HepG2 (cell line): ENCODE measurements around the gene PPM1H. TPM values are rescaled to one million over a fixed set of nuclear protein-coding genes. Genes with fewer than 3 reads are reported as not detected.

Experiments used
- AKAP8 ChIP-seq: sonication (generic); formaldehyde crosslinking; IDR thresholded peaks from 2 replicates; pipeline ENCODE4 v1.5.1; 2020; ENCODE audit warnings: mild to moderate bottlenecking, missing genetic modification reagents
- ATF5 ChIP-seq: sonication (generic); formaldehyde crosslinking; IDR thresholded peaks from 2 replicates; pipeline ENCODE4 v1.4.0; 2020; ENCODE audit warnings: mild to moderate bottlenecking, low read depth, missing genetic modification reagents
- BCL3 ChIP-seq: sonication (generic); formaldehyde crosslinking; IDR thresholded peaks from 2 replicates; pipeline ENCODE4 v1.5.1; 2020; ENCODE audit warnings: mild to moderate bottlenecking, missing genetic modification reagents, moderate library complexity
- EP300 ChIP-seq, 3 experiments: sonication (generic) in 1 of 3; formaldehyde crosslinking in 1 of 3; IDR thresholded peaks; 2 replicates each; pipeline versions ENCODE4 v1.5.1 to v1.6.1; 2011 to 2020; ENCODE audit warnings: low read depth in 2 of 3, low read length in 2 of 3, borderline replicate concordance in 1 of 3, improper control_type of control experiment in 1 of 3, mild to moderate bottlenecking in 1 of 3, missing genetic modification reagents in 1 of 3, moderate library complexity in 1 of 3
- HCFC1 ChIP-seq: fragments of 150-350 bp; IDR thresholded peaks from 2 replicates; pipeline ENCODE4 v1.6.1; 2014; ENCODE audit warnings: low read depth, low read length
- HMG20B ChIP-seq: conservative IDR thresholded peaks from 2 replicates; pipeline ENCODE4 v1.6.1; 2016; ENCODE audit warnings: missing genetic modification reagents, missing compliant biosample characterization
- KDM5A ChIP-seq: fragments of 200-600 bp; sonication (generic); IDR thresholded peaks from 2 replicates; pipeline ENCODE4 v1.7.0; 2018; ENCODE audit warnings: antibody characterized with exemption, mild to moderate bottlenecking, low read length, borderline replicate concordance
- MTF2 ChIP-seq: sonication (generic); formaldehyde crosslinking; IDR thresholded peaks from 2 replicates; pipeline ENCODE4 v1.5.0; 2020; ENCODE audit warnings: missing genetic modification reagents, borderline replicate concordance
- NONO ChIP-seq, 2 experiments: fragments of 450-650 bp in 1 of 2; sonication (generic) in 1 of 2; formaldehyde crosslinking in 1 of 2; IDR thresholded peaks in 1 of 2; conservative IDR thresholded peaks in 1 of 2; 2 replicates each; pipeline versions ENCODE4 v1.6.1 to v1.8.0; 2017 to 2022; ENCODE audit warnings: mild to moderate bottlenecking in 1 of 2, missing genetic modification reagents in 1 of 2, moderate library complexity in 1 of 2
- POGZ ChIP-seq: sonication (generic); formaldehyde crosslinking; IDR thresholded peaks from 2 replicates; pipeline ENCODE4 v1.4.0; 2020; ENCODE audit warnings: mild to moderate bottlenecking, missing genetic modification reagents
- SKI ChIP-seq: fragments of 450-650 bp; IDR thresholded peaks from one replicate; pipeline ENCODE4 v1.6.1; 2018; ENCODE audit warnings: mild to moderate bottlenecking; ENCODE audit not compliant: partially characterized antibody
- ZBTB14 ChIP-seq: sonication (generic); formaldehyde crosslinking; IDR thresholded peaks from 2 replicates; pipeline ENCODE4 v1.4.0; 2020; ENCODE audit warnings: missing genetic modification reagents
- ZFP36L2 ChIP-seq: sonication (generic); formaldehyde crosslinking; IDR thresholded peaks from 2 replicates; pipeline ENCODE4 v1.4.0; 2020; ENCODE audit warnings: missing genetic modification reagents
- ZHX2 ChIP-seq, 2 experiments: sonication (generic) in 1 of 2; formaldehyde crosslinking in 1 of 2; IDR thresholded peaks; 2 replicates each; pipeline versions ENCODE4 v1.6.1 to v1.9.0; 2014 to 2022; ENCODE audit warnings: antibody characterized with exemption in 1 of 2, borderline replicate concordance in 1 of 2, inconsistent platforms in 1 of 2, low read depth in 1 of 2, missing genetic modification reagents in 1 of 2
- ZNF33A ChIP-seq: sonication (generic); formaldehyde crosslinking; IDR thresholded peaks from 2 replicates; pipeline ENCODE4 v1.5.1; 2020; ENCODE audit warnings: missing genetic modification reagents, mild to moderate bottlenecking, moderate library complexity, borderline replicate concordance
- ZNF713 ChIP-seq: sonication (generic); formaldehyde crosslinking; IDR thresholded peaks from 2 replicates; pipeline ENCODE4 v1.4.0; 2020; ENCODE audit warnings: mild to moderate bottlenecking, missing genetic modification reagents
- ZSCAN25 ChIP-seq: sonication (generic); formaldehyde crosslinking; IDR thresholded peaks from 2 replicates; pipeline ENCODE4 v1.8.0; 2022; ENCODE audit warnings: mild to moderate bottlenecking, missing genetic modification reagents
- ZSCAN30 ChIP-seq: sonication (generic); formaldehyde crosslinking; IDR thresholded peaks from 2 replicates; pipeline ENCODE4 v1.5.0; 2020; ENCODE audit warnings: mild to moderate bottlenecking, missing genetic modification reagents
- polyA plus RNA-seq, 8 experiments: library from polyadenylated mRNA; depleted of rRNA in 3 of 8; stranded (reverse) in 7 of 8; unstranded in 1 of 8; fragments of >200 nt; fragmentation: Illumina TruSeq in 4 of 8; extraction: Trizol in 4 of 8; gene quantifications; 2 replicates each; pipeline versions ENCODE4 v1.2.1 to v1.2.3, GENCODE V29; 2011 to 2016; ENCODE audit warnings: low read depth in 4 of 8, missing spikeins in 1 of 8, mixed read lengths in 1 of 8; ENCODE audit not compliant: insufficient read depth in 1 of 8
- total RNA-seq, 5 experiments: library from RNA; depleted of rRNA; stranded (reverse); fragments of >200 nt; fragmentation: Illumina TruSeq; extraction: Trizol; gene quantifications; 2 replicates each; pipeline ENCODE4 v1.2.3, GENCODE V29; 2016; ENCODE audit warnings: low read depth in 1 of 5

The PPM1H gene
- total and polyA plus RNA-seq, 2 of the 13 experiments (the other 11 are each of a cell fraction or from before 2014, with no cell fraction given), result 29.1 to 38.1 TPM

- TF ChIP-seq ATF5 (CRISPR knock-in tag) (0 out of 2 replicates have a peak, but pooled peaks have one; percentile 50), AKAP8 (CRISPR knock-in tag) (no peak; the same call in 1 of the 2 replicates), KDM5A (no peak; the same call in 1 of the 2 replicates), ZSCAN25 (CRISPR knock-in tag) (peak; percentile 45; the same call in 1 of the 2 replicates), POGZ (CRISPR knock-in tag) (peak; percentile 83), ZHX2 (IDR thresholded peaks at IDR 0.05; ENCODE audit: low read depth) (peak; percentile 98), ZHX2 (CRISPR knock-in tag; IDR thresholded peaks at IDR 0.05; ENCODE audit: borderline replicate concordance) (no peak), ZFP36L2 (CRISPR knock-in tag) (no peak), BCL3 (CRISPR knock-in tag) (peak; percentile 85), NONO (IDR thresholded peaks at IDR 0.05) (no peak), NONO (CRISPR knock-in tag; conservative IDR thresholded peaks at IDR 0.05) (peak; percentile 83; the same call in 1 of the 2 replicates), EP300 (IDR thresholded peaks at IDR 0.05; ENCODE audit: low read depth in 2 of 2, low read length in 2 of 2) (peak; percentile 14; a peak in 1 of 4 replicates), EP300 (CRISPR knock-in tag; IDR thresholded peaks at IDR 0.05; ENCODE audit: borderline replicate concordance) (no peak), ZSCAN30 (no peak), ZNF33A (CRISPR knock-in tag) (no peak), HCFC1 (no peak), ZNF713 (CRISPR knock-in tag) (no peak; the same call in 1 of the 2 replicates), ZBTB14 (0 out of 2 replicates have a peak, but pooled peaks have one; percentile 30), SKI (no peak), HMG20B (CRISPR knock-in tag) (no peak), MTF2 (no peak)
These were observed 332.5 kb downstream of the PPM1H start (continued) for GRCh38 chr12:62602255-62603060.
